ENCODE measurements around the gene SLK.
A peak's percentile ranks its signal among the peaks of the same experiment; 100 is the strongest.

Gene SLK

DNA sequence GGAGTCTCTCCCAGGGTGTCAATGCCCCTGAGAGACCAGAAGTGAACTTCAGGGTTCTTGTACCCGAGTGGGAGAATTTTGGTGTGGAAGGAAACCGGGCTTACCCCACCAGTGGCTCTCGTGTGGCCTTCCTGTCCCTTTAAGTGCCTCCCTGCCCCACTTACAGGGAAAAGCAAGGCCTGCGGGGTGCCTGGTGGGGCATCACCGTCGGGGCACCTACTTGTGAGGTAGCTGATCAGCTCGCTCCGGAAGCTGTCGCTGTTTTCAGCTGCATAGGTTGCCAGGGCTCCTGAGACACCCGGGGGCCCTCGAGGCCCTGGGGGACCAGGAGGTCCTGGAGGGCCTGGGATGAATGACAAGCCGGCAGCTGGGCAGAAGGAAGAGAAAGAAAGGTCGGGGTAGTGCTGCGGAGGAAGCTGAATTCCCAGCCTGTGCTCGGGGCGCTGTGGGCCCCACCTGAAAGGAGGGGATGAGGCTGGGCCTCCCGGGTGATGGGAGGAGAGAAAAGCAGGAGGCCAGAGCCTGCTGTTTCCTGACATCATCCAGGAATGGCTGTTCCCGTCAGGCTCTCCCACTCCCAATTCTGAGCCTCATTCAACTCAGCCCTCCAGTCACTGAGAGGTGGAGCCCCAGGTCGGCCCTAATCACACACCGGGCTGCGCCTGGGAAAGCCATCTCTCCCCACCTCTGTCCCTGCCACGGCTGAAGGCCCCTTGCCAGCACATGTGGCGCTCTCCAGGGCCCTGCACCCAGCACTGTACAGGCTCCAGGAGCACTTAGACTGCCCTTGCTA is 67.7 kb downstream of the SLK start:
- DNase-seq, result no peak

DNA sequence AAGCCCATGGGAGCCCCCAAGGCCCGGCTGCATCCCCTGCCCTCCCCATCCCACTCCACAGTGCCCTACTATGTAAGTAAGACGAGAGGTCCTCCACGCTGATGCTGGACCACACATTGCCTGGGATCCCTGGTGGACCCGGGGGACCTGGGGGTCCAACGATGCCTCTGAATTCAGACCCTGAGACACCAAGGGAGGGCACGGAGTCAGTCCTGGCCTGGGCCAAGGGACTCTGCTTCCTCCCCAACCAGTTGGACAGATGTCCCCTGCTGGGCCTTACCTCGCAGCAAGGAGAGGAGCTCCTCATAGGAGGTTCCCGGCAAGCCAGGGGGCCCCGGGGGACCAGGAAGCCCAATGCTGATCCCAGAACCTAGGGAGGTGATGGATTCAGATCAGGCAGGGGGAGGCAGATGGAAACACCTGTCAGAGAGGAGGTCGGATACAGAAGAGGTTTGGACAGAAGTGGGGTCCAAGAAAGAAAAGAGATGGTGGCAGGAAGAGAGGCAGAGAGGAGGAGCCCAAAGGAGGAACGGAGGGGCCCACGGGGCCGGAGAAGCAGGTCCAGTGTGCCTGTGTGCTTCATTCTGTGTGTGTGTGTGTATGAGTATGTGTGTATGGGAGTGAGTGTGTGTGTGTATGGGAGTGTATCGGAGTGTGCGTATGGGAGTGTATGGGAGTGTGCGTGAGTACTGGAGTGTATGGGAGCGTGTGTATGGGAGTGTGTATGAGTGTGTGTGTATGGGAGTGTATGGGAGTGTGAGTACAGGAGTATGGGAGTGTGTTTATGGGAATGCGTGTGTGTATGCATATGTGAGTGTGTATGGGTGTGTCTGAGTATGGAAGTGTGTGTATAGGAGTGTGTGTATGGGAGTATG is 68.5 kb downstream of the SLK start:
- DNase-seq, result no peak

DNA sequence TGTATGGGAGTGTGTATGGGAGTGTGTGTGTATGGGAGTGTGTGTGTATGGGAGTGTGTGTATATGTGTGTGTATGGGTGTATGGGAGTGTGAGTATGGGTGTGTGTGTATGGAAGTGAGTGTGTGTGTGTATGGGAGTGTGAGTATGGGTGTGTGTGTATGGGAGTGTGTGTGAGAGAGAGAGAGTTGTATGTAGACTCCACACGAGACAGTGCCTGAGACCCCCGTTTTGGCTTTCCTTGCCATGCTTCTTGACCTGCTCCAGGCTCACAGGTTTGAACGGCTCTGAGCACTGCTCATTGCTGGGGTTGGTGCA is 69.1 kb downstream of the SLK start:
- no peak for DNase-seq

DNA sequence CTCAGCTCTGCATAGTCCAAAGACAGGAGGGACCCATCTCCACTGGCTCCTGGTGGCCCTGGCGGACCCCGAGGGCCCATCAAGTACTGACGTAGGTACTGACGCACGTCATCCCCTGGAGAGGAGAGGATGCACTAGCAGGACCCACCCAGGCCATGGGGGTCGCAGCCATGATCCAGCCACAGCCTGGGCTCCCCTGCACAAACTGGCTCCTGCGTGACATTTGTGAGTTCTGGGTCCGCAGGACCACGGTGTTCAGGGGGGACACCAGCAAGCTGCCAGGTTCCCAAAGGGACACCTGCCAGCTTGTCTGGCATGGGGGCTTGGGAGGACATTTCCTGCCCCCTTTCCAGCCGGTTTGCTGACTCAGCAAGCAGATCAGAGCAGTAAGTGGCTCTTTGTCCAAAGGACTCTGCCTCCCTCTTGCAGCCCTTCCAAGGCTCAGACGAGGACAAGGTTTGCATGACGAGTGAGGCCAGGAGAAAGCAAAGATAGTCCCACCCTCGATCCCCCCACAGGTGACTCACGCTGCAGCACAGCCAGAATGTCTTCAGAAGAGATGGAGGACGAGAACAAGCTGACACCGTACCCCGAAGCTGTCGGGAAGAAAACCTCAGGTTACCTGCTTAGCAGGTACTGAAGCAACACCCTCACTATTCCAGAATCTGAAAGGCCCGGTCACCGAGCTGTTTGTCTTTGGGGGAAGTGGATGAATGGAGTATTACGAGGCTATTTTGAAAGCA is 69.7 kb downstream of the SLK start:
- DNase-seq, result no peak

DNA sequence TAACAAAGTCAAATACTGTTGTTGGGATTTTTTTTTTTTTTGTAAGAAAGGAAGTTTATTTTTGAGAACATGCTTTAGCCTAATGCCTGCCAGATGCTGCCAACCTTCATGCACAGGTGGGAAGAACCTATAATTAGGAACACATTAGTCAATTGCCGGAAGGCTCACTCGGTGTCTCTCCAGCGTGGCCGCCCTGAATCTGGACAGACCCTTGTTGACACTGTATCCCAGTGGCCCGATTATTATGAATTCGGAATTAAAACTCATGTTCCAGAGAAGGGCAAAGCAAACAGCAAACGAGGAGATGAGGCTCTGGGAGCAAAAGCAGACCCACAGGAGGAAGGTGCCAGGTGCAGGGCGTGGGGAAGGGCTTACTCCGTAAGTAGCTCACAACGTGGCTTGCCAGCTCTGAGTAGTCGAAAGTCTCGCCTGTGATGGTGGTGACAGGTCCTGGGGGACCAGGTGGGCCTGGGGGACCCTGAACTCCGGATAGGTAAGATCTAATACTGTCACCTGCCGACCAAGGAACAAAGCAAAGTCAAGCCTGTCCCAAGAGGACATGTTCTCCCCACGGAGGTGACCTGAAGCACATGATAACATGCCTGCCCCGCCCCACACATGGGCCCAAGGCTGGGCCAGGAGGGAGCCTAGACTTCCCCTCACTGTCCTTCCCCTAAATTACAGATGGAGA is 70.5 kb downstream of the SLK start:
- no peak for DNase-seq

DNA sequence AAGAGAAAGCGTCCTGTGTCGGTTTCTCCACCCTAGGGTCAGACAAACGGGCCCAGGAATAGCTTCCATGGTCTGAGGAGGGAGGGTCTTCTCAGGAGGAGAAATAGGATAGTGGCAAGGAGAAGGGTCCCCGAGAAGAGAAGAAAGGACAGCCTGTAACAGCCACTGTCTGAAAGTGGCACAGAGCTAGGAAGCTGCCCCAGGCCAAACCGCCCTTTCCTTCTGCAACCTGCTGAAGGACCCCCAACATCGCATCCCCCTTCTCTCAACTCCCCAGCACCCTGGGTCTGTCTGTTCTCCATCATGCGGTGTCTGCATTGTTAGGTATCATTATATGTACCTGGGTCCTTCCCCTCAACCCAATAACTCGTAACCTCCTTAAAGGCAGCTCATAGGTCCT is 71.6 kb downstream of the SLK start:
- no peak for DNase-seq

DNA sequence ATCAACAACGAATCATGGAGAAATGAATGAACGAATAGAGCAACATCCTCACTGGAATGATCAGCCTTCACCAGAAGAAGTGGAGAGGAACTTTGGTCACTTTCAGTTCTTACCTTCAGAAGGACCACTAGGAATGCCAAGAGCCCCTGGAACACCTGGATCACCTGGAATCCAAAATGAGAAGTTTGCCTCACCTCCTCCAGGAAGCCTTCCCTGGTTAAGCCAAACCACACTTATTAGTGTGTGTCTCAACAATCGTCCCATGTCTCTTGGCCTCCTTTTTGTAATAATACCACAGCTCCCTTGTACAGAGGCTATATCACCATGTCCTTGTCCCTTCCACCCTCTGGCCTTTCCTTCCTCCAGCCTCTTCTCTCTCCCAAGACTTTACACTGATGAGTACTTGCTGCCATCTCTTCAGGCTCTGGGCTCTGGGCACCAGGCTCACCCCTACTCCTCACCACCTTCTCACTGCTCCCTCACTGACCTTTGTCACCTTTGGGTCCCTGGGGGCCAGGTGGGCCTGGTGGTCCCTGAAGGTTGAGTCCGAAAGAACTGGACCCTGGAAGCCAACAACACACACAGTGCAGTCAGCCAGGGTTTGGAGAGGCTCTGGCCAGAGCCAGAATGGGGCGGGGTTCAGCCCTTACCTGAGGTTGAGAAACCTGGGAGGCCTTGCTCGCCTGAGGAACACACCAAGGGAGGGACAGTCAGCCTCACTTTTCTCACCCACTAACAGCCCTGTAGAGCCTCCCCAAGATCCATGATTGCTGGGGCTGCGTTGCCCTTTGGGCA is 72.2 kb downstream of the SLK start:
- DNase-seq, result no peak

DNA sequence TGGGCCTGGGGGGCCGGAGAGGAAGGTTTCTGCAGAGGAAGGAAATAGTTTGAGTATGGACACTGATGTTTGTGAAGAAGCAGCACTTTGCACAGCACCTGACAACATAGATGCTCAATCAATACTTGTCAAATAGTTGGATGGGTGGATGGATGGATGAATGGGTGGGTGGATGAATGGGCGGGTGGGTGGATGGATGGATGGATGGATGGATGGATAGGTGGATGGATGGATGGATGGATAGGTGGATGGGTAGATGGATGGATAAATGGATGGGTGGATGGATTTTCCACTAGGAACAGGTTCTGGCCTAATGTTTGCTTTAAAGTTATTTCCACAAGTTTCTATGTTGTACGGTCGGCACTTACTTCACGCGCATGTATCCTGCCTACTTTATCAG is 73.4 kb downstream of the SLK start:
- no peak for DNase-seq

DNA sequence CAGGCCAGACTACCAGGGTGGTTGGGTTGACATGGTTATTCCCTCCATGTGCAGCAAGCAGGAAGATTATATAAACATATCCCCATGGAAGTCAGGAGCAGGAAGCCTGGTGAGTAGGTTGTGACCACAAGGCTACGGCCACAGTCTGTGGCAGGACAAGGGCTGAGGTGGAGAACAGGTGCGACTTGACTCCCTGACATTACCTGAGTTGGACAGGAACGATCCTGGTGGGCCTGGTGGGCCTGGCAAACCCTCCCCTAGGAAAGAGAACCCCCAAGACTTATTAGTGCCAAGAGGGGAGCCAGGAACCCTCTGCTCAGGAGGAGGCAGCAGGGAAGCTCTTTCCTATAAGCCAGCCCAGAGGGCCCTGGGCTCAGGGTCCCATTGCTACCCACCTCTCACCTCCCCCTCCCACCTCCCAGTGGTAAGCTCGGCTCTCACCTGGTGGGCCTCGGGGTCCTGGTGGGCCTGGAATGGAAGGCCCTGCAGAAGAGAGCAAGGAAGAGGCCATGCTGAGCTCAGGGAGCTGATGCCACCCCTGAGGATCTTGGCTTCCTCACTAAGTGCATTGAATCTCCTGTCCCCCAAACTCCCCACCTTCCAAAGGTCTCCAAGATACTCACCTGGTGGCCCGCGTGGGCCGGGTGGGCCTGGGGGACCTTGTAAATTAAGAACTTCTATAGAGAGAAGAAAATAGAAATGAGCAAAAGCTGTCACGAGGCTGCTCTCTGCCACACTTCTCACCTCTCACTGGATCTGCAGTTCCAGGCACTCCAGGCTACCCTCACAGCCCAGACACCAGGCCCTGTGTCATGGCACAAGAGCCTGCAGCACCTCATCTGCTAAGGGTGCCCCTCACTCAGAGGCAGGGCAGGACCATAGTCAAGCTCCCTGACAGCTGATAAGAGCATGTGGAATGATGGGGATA is 74.2 kb downstream of the SLK start:
- no peak for DNase-seq

DNA sequence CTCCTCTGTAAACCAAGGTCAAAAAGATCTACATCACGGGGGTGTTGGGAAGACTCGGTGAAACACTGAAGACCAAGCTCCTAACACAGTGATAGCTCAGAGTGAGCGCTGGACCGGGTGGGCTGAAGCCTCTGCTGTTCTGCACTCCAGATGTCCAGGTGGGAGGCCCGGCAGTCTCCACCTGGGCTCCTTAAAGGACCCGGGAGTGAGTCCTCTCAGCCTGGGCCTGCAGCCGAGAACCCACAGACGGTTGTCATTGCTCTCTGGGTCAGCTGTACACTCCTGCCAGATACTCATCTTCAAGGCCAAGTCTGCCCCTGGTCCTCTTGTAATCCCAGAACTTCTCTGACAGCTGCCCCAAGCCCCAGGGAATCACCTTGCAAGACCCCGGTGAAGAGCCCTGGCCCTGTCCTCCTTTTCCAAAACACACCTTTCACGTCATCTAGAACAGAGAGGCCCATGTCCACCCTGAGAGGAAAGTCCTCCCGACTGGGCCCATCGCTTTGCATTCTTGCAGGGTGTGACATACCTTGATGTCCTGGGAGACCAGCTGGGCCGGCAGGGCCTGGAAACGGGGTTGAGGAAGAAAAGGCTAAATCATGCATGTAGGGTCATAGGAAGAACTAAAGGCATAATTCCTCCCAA is 75.1 kb downstream of the SLK start:
- no peak for DNase-seq

DNA sequence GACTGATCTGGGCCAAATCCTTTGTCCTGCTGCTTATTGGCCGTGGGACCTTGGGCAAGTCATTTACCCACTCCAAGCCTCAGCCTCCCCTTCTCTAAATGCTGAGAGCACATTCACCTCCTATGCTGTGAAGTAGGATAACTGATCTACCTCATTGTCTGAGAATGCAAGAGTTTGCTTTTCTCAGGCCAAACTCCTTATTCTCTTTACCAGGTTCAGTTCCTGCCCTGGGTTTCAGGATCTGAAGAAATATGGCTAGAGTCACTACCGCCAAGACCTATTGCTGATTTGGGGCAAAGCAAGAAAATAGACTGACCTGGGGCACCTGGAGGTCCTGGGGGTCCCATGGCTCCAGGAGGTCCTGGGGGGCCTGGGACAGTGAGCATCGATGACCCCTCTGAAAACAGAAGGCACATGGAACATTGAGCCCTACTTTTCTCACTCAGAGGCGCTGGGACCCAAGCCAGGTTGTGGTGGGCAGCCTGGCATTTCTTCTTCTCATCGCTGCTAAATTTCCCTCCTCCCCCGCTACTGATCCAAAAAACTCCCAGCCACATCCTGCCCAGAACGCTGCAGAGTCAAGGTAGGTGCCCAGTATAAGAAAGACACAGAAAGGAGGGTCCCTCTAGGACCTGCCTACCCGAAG is 76.4 kb downstream of the SLK start:
- no peak for DNase-seq

DNA sequence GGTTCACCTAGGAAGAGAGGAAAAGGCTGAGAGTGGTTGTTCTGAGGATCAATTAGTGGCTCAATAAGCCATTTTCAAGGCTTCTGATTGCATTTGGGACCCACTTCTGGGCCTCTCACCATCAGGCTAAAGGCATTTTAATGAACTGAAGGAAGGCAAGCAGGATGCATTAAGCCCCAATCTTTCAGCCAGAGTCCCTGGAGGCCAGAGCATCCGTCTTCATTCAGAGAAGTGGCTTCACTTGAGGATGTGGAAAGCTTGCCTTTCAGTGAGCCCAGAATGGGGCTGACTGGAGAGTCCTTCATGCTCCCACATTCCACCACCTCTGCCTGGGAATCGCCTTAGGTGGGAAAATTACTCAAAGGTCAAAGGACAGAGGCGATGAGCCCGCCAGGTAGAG is 76.9 kb downstream of the SLK start:
- DNase-seq, result no peak

DNA sequence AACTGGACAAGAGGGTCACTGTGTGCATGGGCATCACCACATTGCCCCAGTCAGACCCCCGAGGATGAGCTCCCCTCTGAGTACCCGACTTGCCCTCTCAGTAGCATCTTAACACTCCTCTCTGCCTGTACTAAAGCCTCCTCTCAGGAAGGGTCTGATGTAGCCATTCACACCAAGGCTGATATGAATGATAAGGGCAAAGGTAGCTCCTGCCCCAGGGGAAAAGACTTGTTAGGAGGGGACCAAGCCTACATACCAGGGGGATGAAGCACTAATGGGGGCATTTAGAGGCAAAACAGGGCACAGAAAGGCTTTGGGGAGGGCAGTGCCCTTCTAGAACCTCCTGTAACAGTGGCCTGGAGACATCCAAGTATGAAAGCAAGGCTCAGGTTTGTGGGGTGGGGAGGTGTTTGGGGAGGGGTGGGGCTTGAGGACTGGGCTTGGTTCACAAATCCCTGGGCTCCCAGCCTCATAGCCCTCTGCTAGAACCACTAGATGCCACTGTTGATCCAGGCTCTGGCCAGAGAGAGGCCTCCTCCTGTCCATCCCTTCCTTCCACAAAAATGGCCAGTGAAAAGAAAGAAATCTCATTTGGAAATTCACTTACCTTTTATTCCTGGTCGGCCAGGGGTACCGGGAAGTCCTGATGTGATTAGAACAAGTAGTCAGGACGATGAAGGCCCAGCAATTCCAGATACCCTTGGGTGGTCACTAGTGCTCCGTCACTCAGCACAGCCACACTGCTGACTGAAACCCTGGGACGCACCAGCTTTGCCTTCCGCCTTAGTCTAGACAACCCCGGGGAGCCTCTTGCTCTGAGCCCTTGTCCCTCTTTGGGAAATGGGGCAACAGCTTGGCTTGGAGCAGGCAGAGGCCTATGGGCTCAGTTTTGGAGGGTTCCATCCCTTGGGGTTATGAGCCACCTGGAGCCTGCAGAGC is 78.5 kb downstream of the SLK start:
- peak in 1 of 2 experiments; percentile 3 for DNase-seq

DNA sequence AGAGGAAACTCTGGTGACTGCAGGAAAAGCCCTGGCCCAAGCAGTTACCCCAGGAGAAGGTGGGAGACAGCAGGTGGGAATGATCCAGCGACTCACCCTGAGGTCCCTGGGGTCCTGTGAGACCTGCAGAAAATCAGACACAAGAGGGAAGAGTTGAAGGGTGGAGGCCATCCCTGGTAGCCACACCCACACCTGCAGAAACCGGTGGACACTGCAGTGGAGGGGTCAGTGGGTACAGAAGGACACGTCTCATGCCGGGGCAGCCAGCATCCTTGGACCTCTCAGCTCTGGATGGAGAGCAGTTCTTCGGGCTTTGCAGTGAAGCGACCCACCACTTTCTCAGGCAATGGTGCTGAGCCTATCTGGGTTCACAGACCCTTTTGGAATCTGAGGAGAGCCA is 79.7 kb downstream of the SLK start:
- DNase-seq, result no peak

DNA sequence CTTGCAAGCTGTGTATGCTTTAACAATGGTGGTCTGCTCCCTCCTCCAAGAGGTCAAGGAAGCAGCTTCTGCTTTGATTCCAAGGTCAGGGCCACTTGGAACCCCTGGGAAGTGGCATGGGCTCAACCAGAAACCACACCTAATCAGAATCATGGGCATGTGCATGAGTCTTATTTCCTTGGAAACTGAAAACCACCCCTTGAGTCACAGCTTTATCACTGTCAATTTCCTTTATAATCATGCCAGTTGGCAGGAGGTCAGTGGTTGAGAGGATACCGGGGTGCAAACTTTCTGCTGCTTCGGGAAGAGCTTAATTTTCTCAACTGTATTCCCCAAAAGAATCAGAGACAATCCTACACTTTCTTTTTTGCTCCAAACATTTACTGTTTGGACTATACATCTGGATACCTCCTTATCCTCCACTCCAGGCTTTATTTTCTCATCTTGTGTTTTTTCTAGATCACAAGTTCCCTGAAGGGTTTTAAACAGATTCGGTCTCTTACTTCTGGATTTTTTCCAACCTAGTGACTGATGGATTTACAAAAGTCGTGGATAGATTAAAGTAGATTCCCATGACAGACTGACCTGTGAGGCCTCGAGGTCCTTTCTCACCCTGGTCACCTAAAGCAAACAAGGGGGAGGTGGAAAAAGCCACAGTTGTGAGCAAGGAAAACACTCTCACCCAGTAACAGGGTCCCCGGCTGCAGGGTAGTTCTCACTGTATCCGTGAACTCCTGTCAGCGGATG is 82.7 kb downstream of the SLK start:
- DNase-seq, result no peak

DNA sequence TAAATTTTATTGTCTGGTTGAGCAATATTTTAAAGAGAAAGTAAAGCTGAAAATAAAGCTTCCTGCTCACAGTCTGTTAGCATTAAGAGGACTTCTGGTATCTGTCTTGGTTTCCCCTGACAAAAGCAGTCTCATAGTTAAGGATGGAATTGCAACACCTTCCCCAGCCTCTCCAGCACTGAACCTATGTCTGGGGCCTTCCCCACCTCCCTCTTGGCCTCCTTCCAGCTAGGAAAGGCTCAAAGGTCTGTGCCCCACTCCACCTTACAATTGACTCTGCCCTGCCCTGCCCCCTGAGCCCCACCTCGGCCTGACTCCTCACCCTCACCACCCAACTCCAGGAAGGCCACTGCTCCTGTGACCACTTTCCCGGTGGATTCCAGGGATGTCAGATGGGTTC is 85.5 kb downstream of the SLK start:
- DNase-seq, result no peak

DNA sequence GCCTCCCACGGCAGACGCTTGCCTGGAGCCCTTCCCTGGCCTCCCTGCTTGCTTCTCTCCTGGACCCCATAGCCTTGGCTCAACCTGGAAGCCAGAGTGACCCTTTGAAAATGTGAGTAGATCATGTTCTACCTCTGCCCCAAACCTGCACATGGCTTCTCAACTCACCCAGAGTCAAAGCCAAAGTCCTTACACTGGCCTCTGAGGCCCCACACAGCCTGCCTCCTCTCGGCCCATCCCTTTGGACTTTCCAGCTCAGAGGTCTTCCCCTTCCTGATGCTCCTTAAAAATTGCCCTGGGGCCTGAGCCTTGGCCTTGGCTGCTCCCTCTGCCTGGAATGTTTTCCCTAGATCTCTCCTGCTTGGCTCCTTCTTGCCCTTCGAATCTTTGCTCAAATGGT is 86.3 kb downstream of the SLK start:
- no peak for DNase-seq

DNA sequence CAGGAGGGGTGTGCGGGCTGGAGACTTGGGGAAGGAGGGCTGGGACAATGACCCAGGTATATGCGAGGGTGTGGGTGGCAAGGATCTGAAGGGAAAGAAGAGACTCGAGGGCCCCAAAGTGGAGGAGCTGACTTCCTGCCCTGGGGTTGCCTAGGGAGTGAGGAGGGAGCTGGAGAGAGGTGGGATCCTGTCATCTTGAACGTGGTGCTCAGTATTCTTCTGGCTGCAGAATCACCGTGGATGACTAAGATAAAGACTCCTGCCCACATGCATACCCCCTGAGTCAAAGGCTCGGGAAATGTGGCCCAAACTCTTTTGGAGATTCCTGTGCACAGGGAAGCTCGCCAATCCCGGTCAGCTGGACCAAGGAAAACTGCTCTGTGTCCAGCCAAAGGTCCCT is 87.5 kb downstream of the SLK start:
- no peak for DNase-seq
